AG10803 (cell line): ENCODE measurements around the gene ASB18.

Experiments used
- DNase-seq: peaks from one replicate; pipeline ENCODE4 v3.0.0; 2010; ENCODE audit warnings: low read depth
- H3K4me3 ChIP-seq: 2 replicates; pipeline ENCODE4 v1.5.1; 2011; ENCODE audit warnings: mild to moderate bottlenecking, low read length, control low read depth
- TF ChIP-seq, protein P1 (sequence below): conservative IDR thresholded peaks from 2 replicates; pipeline ENCODE4 v1.5.1; 2011; ENCODE audit warnings: mild to moderate bottlenecking, low read length, control low read depth, inconsistent platforms

Gene ASB18

DNA sequence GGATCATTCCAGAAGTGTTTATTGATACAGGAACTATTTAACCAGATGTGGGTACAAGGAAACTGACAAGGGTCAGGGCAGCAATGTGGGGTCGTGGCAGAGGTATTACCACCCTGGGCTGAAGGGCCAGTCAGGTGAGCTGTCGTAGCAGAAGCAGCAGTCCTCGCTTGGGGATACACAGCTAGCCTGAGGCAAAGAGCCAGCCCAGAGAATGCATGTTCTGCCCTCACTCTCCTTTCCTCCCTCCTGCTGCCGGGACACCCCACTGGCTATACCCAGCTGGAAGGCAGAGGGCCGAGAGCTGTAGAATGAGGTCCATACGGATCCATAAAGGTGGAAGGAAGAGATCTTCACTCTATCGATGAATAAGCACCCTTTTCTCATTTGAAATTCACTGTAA lies 63.8 kb downstream of the ASB18 start:
- no peak overlapping the region for H3K4me3 ChIP-seq
- no peak for DNase-seq
- TF ChIP-seq, protein P1, sequence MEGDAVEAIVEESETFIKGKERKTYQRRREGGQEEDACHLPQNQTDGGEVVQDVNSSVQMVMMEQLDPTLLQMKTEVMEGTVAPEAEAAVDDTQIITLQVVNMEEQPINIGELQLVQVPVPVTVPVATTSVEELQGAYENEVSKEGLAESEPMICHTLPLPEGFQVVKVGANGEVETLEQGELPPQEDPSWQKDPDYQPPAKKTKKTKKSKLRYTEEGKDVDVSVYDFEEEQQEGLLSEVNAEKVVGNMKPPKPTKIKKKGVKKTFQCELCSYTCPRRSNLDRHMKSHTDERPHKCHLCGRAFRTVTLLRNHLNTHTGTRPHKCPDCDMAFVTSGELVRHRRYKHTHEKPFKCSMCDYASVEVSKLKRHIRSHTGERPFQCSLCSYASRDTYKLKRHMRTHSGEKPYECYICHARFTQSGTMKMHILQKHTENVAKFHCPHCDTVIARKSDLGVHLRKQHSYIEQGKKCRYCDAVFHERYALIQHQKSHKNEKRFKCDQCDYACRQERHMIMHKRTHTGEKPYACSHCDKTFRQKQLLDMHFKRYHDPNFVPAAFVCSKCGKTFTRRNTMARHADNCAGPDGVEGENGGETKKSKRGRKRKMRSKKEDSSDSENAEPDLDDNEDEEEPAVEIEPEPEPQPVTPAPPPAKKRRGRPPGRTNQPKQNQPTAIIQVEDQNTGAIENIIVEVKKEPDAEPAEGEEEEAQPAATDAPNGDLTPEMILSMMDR: no peak

DNA sequence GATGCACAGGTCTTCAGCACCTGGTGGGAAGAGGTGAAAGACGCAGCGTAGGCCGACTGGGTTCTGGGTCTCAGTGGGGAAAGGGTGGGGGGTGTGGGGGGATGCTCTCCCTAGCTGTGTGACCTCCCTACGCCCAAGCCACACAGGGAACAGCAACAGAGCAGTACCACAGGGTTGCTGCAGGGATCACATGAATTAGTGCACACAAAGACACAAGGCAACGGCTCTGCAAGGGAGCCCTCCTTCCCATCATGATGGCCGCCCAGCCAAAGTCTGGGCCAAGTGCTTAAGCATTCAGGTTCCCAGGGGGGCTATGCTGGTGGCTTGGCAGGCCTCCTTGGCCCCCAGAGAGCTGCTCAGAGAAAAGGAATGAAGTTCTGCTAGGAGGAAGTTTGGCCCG lies 67.8 kb downstream of the ASB18 start:
- no peak overlapping the region for H3K4me3 ChIP-seq
- TF ChIP-seq, protein P1: no peak
- no peak for DNase-seq

DNA sequence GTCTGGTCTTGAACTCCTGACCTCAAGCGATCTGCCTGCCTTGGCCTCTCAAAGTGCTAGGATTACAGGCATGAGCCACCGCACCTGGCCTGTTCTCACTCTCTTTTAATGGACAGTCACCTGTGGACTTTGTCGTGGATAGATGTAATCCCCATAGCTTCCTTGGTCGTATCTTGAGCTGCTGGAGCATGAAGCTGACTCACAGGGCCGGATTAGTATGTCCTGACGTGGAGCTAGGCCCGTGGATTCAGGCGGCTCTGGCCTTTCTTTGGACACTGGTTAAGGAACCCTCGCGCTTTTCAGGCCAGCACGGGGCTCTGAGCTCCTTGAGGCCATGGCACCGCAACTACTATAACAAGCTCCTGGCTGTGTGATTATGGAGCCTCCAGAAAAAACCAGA lies 68.5 kb downstream of the ASB18 start:
- no peak for DNase-seq
- H3K4me3 ChIP-seq: no peak overlapping the region
- TF ChIP-seq, protein P1: no peak

DNA sequence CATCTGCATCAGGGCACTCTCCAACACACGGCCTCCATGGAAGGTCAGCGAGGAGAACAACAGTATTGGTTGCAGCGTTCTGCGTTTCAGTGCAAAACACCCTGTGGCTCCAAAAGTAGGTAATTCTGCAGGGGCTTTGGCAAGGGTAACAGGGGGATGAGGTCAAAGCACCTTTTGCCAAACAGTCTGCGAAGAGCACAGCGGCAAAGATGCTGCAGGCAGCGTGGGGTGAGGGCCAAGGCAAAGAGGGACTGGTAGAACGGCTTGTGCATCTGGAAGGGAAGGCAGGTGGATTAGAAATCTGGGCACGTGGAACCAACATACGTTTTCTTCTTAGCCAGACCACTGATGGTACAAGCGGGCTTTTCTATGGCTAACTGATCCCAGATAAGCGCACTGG lies 69.4 kb downstream of the ASB18 start:
- no peak for DNase-seq
- no peak overlapping the region for H3K4me3 ChIP-seq
- TF ChIP-seq, protein P1: no peak

DNA sequence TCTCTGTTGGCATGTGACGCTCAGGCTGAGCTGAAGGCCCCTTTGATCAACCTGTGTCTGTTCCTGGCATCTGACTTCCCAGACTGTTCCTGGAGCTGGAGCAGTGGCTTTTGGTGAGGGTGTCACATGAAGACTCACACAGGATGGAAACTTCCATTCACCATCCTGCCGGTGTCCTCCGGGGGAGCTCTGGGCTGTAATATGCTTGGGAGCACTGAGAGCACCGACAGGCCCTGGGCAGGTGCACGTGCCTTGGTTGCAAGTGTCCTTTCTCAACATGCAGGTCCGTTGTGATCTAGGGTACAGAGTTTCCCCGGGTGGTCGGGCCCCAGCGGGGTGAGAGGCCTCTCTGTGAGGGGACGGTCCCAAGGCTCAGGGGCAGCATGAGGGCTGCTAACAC lies 71.2 kb downstream of the ASB18 start:
- no peak overlapping the region for H3K4me3 ChIP-seq
- TF ChIP-seq, protein P1: no peak
- DNase-seq: no peak

DNA sequence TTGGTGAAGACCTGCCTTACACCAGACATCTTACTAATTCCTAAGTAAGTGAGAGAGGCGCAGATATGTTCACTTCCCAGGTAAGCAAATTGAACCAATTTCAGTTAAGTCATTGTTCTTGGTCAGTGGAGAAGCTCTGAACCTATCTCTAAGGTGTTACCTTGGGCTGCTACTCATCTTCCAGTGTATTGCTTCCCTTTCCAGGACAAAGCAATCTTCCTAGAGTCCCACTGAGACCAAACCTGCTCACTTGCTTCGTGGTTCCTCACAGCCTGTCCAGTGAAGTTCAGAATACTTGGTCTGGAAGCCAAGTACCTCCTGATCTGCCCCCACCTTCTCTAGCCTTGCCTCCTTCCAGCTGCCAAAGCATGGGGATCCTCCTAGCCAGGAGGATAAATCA lies 73.5 kb downstream of the ASB18 start:
- no peak overlapping the region for H3K4me3 ChIP-seq

DNA sequence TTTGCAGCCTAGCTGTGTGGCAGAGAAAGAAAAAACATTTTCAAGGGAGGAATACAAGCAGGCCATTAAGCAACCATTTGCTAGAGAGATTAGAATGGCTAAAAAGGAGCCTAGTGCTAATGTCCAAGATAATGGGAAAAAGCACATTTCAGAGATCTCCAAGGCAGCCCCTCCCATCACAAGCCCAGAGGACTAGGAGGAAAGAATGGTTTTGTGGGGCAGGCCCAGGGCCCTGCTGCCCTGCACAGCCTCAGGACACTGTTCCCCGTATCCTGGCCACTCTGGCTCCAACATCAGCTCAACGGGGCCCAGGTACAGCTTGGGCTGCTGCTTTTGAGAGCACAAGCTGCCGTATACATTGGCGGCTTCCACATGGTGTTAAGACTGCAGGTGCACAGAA lies 79.5 kb downstream of the ASB18 start:
- TF ChIP-seq, protein P1: no peak
- DNase-seq: no peak
- H3K4me3 ChIP-seq: no peak overlapping the region

More for the DNA sequence above, 73.5 kb downstream of the ASB18 start:
- TF ChIP-seq, protein P1: no peak
- DNase-seq: no peak
